ENCODE measurements around the gene NKPD1.

The NKPD1 gene

GRCh38 chr19:45166723-45167252 lies 6.0 kb upstream of the NKPD1 start:
- peak; percentile 41 for DNase-seq
- H3K27ac Mint-ChIP-seq: peak overlapping the region; percentile 73
- H3K4me1 Mint-ChIP-seq: peaks cover 29% of the 10 kb centered on the region
- H3K4me3 Mint-ChIP-seq: peak overlapping the region; percentile 31
- H3K36me3 Mint-ChIP-seq (ENCODE audit: low read depth): no peaks in the 10 kb centered on the region
- TF ChIP-seq CTCF (IDR thresholded peaks at IDR 0.05): no peak
- H3K27me3 Mint-ChIP-seq (ENCODE audit: low read depth, poor library complexity): no peaks in the 10 kb centered on the region
- H3K9me3 Mint-ChIP-seq: no peaks in the 10 kb centered on the region

- peaks cover 24% of the 10 kb centered on the region for H3K4me1 Mint-ChIP-seq
Measured at GRCh38 chr19:45164577-45165335, 4.0 kb upstream of the NKPD1 start.

GRCh38 chr19:45163751-45164460 lies 3.1 kb upstream of the NKPD1 start:
- Mint-ChIP-seq H3K9me3 (no peaks in the 10 kb centered on the region), H3K4me1 (peaks cover 24% of the 10 kb centered on the region), H3K27ac (no peak overlapping the region), H3K4me3 (no peak overlapping the region), H3K36me3 (ENCODE audit: low read depth) (no peaks in the 10 kb centered on the region), H3K27me3 (ENCODE audit: low read depth, poor library complexity) (peaks cover 6% of the 10 kb centered on the region)
- no peak for TF ChIP-seq CTCF (IDR thresholded peaks at IDR 0.05)
- DNase-seq: no peak

More at GRCh38 chr19:45164577-45165335, 4.0 kb upstream of the NKPD1 start:
- H3K4me3 Mint-ChIP-seq: no peak overlapping the region
- peaks cover 6% of the 10 kb centered on the region for H3K27me3 Mint-ChIP-seq (ENCODE audit: low read depth, poor library complexity)
- no peaks in the 10 kb centered on the region for H3K9me3 Mint-ChIP-seq
- peak; percentile 46 for DNase-seq
- no peak for TF ChIP-seq CTCF (IDR thresholded peaks at IDR 0.05)
- H3K36me3 Mint-ChIP-seq (ENCODE audit: low read depth): no peaks in the 10 kb centered on the region
- H3K27ac Mint-ChIP-seq: no peak overlapping the region

- no peak overlapping the region for H3K4me3 Mint-ChIP-seq
- no peaks in the 10 kb centered on the region for H3K36me3 Mint-ChIP-seq (ENCODE audit: low read depth)
- peaks cover 24% of the 10 kb centered on the region for H3K4me1 Mint-ChIP-seq
- no peak for DNase-seq
- no peaks in the 10 kb centered on the region for H3K9me3 Mint-ChIP-seq
- H3K27me3 Mint-ChIP-seq (ENCODE audit: low read depth, poor library complexity): peaks cover 6% of the 10 kb centered on the region
- TF ChIP-seq CTCF (IDR thresholded peaks at IDR 0.05): no peak
- H3K27ac Mint-ChIP-seq: no peak overlapping the region
Measured at GRCh38 chr19:45163156-45163555, 2.4 kb upstream of the NKPD1 start.

GRCh38 chr19:45162608-45163143 lies 1.9 kb upstream of the NKPD1 start:
- peaks cover 24% of the 10 kb centered on the region for H3K4me1 Mint-ChIP-seq
- H3K4me3 Mint-ChIP-seq: no peak overlapping the region
- H3K27me3 Mint-ChIP-seq (ENCODE audit: low read depth, poor library complexity): peaks cover 6% of the 10 kb centered on the region
- H3K9me3 Mint-ChIP-seq: no peaks in the 10 kb centered on the region
- H3K27ac Mint-ChIP-seq: no peak overlapping the region
- no peak for TF ChIP-seq CTCF (IDR thresholded peaks at IDR 0.05)
- H3K36me3 Mint-ChIP-seq (ENCODE audit: low read depth): no peaks in the 10 kb centered on the region
- no peak for DNase-seq

All from nephron progenitor cell (in vitro differentiated cells).